Uterus (tissue), 4 donors: ENCODE data around the gene TBL1X. TPM values are rescaled to one million over a fixed set of nuclear protein-coding genes. Genes with fewer than 3 reads are reported as not detected.

Experiments
- DNase-seq, 2 donors: peaks; one replicate each; pipeline ENCODE4 v3.0.0-alpha.2; 2019 to 2020
- H3K27ac ChIP-seq, 2 donors: fragments of 200-600 bp; sonication (generic); 1 replicate in 1 of 2; 2 replicates in 1 of 2; pipeline ENCODE4 v1.5.1; 2016 to 2018
- H3K27me3 ChIP-seq, 2 donors: fragments of 200-600 bp; sonication (generic); one replicate each; pipeline ENCODE4 v1.5.1; 2018 to 2019; ENCODE audit warnings: control low read depth in 1 of 2
- H3K36me3 ChIP-seq, 2 donors: fragments of 200-600 bp; sonication (generic); one replicate each; pipeline ENCODE4 v1.5.1; 2019; ENCODE audit warnings: control low read depth in 1 of 2
- H3K4me1 ChIP-seq, 2 donors: fragments of 200-600 bp; sonication (generic); one replicate each; pipeline ENCODE4 v1.5.1; 2018 to 2019; ENCODE audit warnings: control low read depth in 1 of 2
- H3K4me3 ChIP-seq, 2 donors: fragments of 200-600 bp; sonication (generic); 1 replicate in 1 of 2; 2 replicates in 1 of 2; pipeline ENCODE4 v1.5.1; 2018 to 2019; ENCODE audit warnings: mild to moderate bottlenecking in 1 of 2
- H3K9me3 ChIP-seq, 2 donors: fragments of 200-600 bp; sonication (generic); one replicate each; pipeline ENCODE4 v1.5.1; 2019; ENCODE audit warnings: control low read depth in 1 of 2
- CTCF ChIP-seq, 4 experiments: fragments of 200-600 bp in 2 of 4; fragments of 450-650 bp in 2 of 4; sonication (generic) in 2 of 4; IDR thresholded peaks; one replicate each; pipeline ENCODE4 v1.5.1; 2016 to 2019; ENCODE audit warnings: antibody characterized with exemption in 4 of 4, mild to moderate bottlenecking in 2 of 4, moderate library complexity in 1 of 4
- POLR2A ChIP-seq, 2 donors: fragments of 450-650 bp; IDR thresholded peaks; one replicate each; pipeline ENCODE4 v1.6.1; 2016; ENCODE audit warnings: antibody characterized with exemption in 2 of 2, mild to moderate bottlenecking in 1 of 2, moderate library complexity in 1 of 2
- intact Hi-C: fragments of 100-400 bp; cut with DNase I; formaldehyde crosslinking; loops from one replicate; pipeline ENCODE4 v1.15.1; 2023; ENCODE audit warnings: low total_unique reads
- total RNA-seq, 4 donors: library from RNA; depleted of rRNA in 3 of 4; stranded (reverse); fragments of >200 nt in 3 of 4; gene quantifications; one replicate each; pipeline versions ENCODE4 v1.1.0 to v1.2.4, GENCODE V29; 2014 to 2023
- donor health status: DM: yes; HTN: yes; CAD: no.

The TBL1X gene
- total RNA-seq, 4 donors from 2014 or later = 15.4 to 121 (median 47.7) TPM

DNA sequence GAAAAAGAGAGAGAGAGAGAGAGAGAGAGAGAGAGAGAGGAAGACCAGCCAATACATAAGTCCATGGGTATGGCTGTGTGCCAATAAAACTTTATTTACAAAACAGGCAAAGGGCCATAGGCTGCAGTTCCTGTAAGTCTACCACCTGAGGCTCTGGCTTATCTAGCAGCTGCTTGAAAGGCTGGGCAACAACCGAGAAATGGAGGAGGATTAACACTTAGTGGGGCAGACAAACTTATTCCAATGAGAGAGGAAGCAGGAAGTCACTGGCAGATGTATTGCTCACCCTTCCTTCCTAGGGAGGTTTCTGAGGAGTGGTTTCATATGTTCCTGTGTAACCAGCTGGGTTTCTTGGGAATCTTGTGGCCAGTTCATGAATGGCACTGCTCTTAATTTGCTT, 305.5 kb downstream of the TBL1X start:
- H3K9me3 ChIP-seq = no peaks in the 10 kb centered on the region
- intact Hi-C loops = no loop called here
- H3K27ac ChIP-seq = no peak overlapping the region
- TF ChIP-seq CTCF (IDR thresholded peaks at IDR 0.05) (no peak), POLR2A (IDR thresholded peaks at IDR 0.05) (no peak)
- H3K36me3 ChIP-seq = no peaks in the 10 kb centered on the region
- no peak for DNase-seq
- H3K4me1 ChIP-seq = no peaks in the 10 kb centered on the region
- H3K27me3 ChIP-seq = no peaks in the 10 kb centered on the region
- H3K4me3 ChIP-seq = no peak overlapping the region

- H3K27ac ChIP-seq = no peak overlapping the region
- no peak overlapping the region for H3K4me3 ChIP-seq
- no peaks in the 10 kb centered on the region for H3K36me3 ChIP-seq
- DNase-seq = no peak
- no peaks in the 10 kb centered on the region for H3K27me3 ChIP-seq
- no peak for TF ChIP-seq POLR2A (IDR thresholded peaks at IDR 0.05)
- no peak for TF ChIP-seq CTCF (IDR thresholded peaks at IDR 0.05)
- no peaks in the 10 kb centered on the region for H3K4me1 ChIP-seq
- intact Hi-C loops = no loop called here
- no peaks in the 10 kb centered on the region for H3K9me3 ChIP-seq
Measured at GRCh38 chrX:9772943-9773342, 308.1 kb downstream of the TBL1X start.

DNA sequence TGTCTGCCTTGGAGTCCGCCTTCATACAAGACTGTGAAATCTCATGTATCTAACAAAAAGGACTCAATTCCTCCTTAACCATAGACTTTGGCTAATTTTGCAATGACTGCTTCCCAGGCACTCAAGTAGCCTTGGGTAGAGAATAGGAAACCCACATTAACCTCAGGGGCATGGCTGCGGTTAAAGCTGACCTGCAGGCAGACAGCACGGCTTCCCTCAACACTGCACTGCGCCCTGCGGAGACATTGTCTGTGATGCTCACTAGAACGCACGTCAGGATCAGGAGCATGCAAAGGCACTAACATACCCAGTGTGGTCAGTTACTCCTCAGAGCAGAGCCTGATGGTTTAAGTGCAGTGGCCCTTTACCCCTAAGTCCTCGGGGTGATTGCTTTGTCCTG, 311.1 kb downstream of the TBL1X start:
- intact Hi-C loops = no loop called here
- Histone ChIP-seq H3K9me3 (no peaks in the 10 kb centered on the region), H3K4me1 (no peaks in the 10 kb centered on the region), H3K27me3 (no peaks in the 10 kb centered on the region), H3K36me3 (no peaks in the 10 kb centered on the region), H3K27ac (no peak overlapping the region), H3K4me3 (no peak overlapping the region)
- DNase-seq = no peak
- no peak for TF ChIP-seq POLR2A (IDR thresholded peaks at IDR 0.05)
- no peak for TF ChIP-seq CTCF (IDR thresholded peaks at IDR 0.05)

DNA sequence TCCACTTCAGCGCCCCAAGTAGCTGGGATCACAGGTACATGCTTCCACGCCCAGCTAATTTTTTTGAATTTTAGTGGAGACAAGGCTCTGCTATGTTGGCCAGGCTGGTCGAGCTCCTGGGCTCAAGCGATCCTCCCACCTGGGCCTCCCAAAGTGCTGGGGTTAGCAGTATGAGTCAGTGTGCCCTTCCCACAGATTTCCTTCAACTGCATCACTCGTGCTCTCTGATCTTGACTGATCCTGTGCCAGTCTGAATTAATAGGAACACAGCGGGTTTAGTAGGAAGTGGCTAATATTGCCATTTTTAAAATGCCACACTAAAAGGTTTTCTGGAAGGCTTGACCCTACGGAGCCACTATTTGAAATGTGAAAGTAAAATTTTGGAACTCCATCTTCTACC, 317.1 kb downstream of the TBL1X start:
- no peaks in the 10 kb centered on the region for H3K9me3 ChIP-seq
- intact Hi-C loops = no loop called here
- no peak for TF ChIP-seq POLR2A (IDR thresholded peaks at IDR 0.05)
- no peak for TF ChIP-seq CTCF (IDR thresholded peaks at IDR 0.05)

DNA sequence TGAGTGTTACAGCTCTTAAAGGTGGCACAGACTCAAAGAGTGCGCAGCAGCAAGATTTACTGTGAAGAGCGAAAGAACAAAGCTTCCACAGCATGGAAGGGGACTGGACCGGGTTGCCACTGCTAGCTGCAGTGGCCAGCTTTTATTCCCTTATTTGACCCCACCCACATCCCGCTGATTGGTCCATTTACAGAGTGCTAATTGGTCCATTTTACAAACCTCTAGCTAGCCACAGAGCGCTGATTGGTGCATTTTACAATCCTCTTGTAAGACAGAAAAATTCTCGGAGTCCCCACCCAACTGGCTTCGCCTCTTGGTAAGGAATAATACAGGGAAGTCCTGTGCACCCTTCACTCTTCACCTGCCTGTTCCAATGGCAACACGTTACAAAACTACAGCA, 319.5 kb downstream of the TBL1X start:
- DNase-seq = no peak
- Histone ChIP-seq H3K36me3 (no peaks in the 10 kb centered on the region), H3K9me3 (no peaks in the 10 kb centered on the region), H3K4me3 (no peak overlapping the region), H3K27ac (no peak overlapping the region), H3K27me3 (no peaks in the 10 kb centered on the region), H3K4me1 (no peaks in the 10 kb centered on the region)
- intact Hi-C loops = no loop called here
- TF ChIP-seq CTCF (IDR thresholded peaks at IDR 0.05) (no peak), POLR2A (IDR thresholded peaks at IDR 0.05) (no peak)

More for the DNA sequence above, 317.1 kb downstream of the TBL1X start:
- Histone ChIP-seq H3K4me3 (no peak overlapping the region), H3K27me3 (no peaks in the 10 kb centered on the region), H3K36me3 (no peaks in the 10 kb centered on the region), H3K4me1 (no peaks in the 10 kb centered on the region), H3K27ac (no peak overlapping the region)
- DNase-seq = no peak
